ENCODE data around the gene REV3L. TPM values are rescaled to one million over a fixed set of nuclear protein-coding genes. Genes with fewer than 3 reads are reported as not detected.

The REV3L gene
- total RNA-seq, 1 experiment from 2014 or later, result 5.3 TPM

DNA sequence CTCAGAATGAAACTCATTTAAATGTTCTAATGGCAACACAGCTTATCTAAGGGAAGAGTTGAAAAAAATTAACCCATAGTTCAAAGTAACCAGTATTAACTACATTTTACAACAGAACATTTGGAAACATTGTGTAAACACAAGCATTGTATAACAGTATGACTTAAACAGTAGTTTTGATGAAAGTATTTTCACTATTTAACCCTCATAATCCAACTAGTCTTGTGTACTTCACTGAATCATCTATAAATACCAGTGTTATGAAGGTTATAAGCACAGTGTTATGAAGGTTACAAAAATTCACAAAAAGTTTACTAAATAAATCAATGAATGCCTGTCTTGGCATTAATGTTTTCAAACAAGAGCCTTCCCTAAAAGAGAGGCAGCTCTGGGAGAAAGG lies 66.5 kb downstream of the REV3L start:
- Histone ChIP-seq H2AK5ac (ENCODE audit: insufficient read length, low read length) (no peak overlapping the region), H4K8ac (replicated peaks; ENCODE audit: insufficient read length, low read depth, low read length) (no peak overlapping the region), H3K9me3 (ENCODE audit: control insufficient read depth, low read depth, low read length) (no peaks in the 10 kb centered on the region), H3K23me2 (ENCODE audit: insufficient read length, low read depth, low read length, poor library complexity, severe bottlenecking) (no peaks in the 10 kb centered on the region), H3K18ac (ENCODE audit: insufficient read length, low read depth, low read length) (no peak overlapping the region), H2BK5ac (ENCODE audit: insufficient read length, low read length) (no peak overlapping the region), H2BK12ac (ENCODE audit: insufficient read length, low read depth, low read length) (no peak overlapping the region), H3K27ac (ENCODE audit: insufficient read length, low read depth, low read length) (no peak overlapping the region), H3T11ph (ENCODE audit: low read length) (no peak overlapping the region), H3K4me2 (ENCODE audit: insufficient read depth, insufficient read length, low read length) (no peak overlapping the region), H2BK120ac (ENCODE audit: low read depth, low read length, poor library complexity, severe bottlenecking) (no peak overlapping the region), H4K5ac (ENCODE audit: insufficient read length, low read depth, low read length) (no peak overlapping the region), H3K4ac (ENCODE audit: low read depth, low read length) (no peak overlapping the region), H3K27me3 (ENCODE audit: insufficient read depth, low read length) (no peaks in the 10 kb centered on the region), H4K91ac (ENCODE audit: insufficient read length, low read depth, low read length) (no peak overlapping the region), H2BK20ac (ENCODE audit: low read depth, low read length, poor library complexity, severe bottlenecking) (no peak overlapping the region), H3K9ac (ENCODE audit: extremely low read depth, insufficient read length, low read length) (no peak overlapping the region), H3K79me1 (ENCODE audit: insufficient read depth, low read depth, low read length, poor library complexity, severe bottlenecking) (no peaks in the 10 kb centered on the region), H2AFZ (ENCODE audit: low read length) (no peak overlapping the region), H3K56ac (ENCODE audit: insufficient read length, low read depth, low read length) (no peak overlapping the region), H3K14ac (ENCODE audit: insufficient read depth, low read length) (no peak overlapping the region), H4K20me1 (ENCODE audit: control insufficient read depth, insufficient read depth, insufficient read length) (no peaks in the 10 kb centered on the region), H3K79me2 (ENCODE audit: insufficient read depth, low read length) (no peaks in the 10 kb centered on the region), H3K23ac (ENCODE audit: insufficient read length, low read depth, low read length) (no peak overlapping the region), H3K4me1 (ENCODE audit: insufficient read depth, low read length) (no peaks in the 10 kb centered on the region), H2BK15ac (ENCODE audit: low read depth, low read length) (no peak overlapping the region)
- Mint-ChIP-seq H3K36me3 (ENCODE audit: insufficient read depth in 1 of 3, low read depth in 3 of 3) (no peaks in the 10 kb centered on the region), H3K27me3 (ENCODE audit: low read depth) (no peaks in the 10 kb centered on the region), H3K27ac (no peak overlapping the region), H3K4me1 (peaks cover 0 to 6% of the 10 kb centered on the region in 2 experiments; a peak in 1 of 4 replicates), H3K9me3 (no peaks in the 10 kb centered on the region), H3K4me3 (no peak overlapping the region)
- DNase-seq, result no peak
- TF ChIP-seq, protein P1, sequence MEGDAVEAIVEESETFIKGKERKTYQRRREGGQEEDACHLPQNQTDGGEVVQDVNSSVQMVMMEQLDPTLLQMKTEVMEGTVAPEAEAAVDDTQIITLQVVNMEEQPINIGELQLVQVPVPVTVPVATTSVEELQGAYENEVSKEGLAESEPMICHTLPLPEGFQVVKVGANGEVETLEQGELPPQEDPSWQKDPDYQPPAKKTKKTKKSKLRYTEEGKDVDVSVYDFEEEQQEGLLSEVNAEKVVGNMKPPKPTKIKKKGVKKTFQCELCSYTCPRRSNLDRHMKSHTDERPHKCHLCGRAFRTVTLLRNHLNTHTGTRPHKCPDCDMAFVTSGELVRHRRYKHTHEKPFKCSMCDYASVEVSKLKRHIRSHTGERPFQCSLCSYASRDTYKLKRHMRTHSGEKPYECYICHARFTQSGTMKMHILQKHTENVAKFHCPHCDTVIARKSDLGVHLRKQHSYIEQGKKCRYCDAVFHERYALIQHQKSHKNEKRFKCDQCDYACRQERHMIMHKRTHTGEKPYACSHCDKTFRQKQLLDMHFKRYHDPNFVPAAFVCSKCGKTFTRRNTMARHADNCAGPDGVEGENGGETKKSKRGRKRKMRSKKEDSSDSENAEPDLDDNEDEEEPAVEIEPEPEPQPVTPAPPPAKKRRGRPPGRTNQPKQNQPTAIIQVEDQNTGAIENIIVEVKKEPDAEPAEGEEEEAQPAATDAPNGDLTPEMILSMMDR (conservative IDR thresholded peaks at IDR 0.05), result no peak

All from H9 (cell line).